ENCODE results near the gene LRFN4.
A peak's percentile ranks its signal among the peaks of the same experiment; 100 is the strongest.

Gene LRFN4

DNA sequence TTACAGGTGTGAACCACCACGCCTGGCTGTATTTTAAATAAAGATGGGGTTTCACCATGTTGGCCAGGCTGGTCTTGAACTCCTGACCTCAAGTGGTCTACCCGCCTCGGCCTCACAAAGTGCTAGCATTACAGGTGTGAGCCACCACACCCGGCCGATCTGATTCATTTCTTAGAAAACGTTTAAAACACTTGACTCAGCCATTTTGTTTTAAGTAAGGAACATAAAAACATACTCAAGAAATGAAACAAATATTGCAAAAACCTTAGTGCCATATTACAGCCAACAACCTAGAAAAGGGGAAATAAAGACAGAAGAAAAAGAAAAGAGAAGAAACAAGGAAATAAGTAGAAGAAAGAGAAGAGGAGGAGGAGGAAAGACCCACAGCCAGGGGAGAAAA is 17.4 kb downstream of the LRFN4 start:
- no peak for DNase-seq

- no peak for DNase-seq
Observed at GRCh38 chr11:66875378-66875777, 18.5 kb downstream of the LRFN4 start.

GRCh38 chr11:66877588-66878385 is 20.9 kb downstream of the LRFN4 start:
- no peak for DNase-seq

DNA sequence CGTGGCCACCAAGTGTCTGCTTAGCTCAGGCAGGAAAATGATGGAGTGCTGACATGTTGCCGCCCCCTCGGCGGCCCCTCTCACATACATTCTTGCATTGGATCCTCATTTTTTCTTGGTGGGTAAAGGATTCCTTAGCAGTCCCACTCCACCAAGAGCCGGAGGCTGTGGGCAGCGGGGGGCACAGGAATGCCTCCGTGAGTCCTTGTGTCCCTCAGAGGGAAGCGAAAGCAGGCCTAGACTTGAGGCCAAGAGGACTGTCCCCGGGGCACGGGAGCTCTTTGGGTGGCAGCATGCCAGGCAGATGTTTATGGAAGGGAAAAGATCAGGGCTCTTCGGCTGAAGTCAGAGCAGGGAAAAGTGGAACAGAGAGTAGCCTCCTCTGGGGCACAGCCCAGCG is 21.6 kb downstream of the LRFN4 start:
- DNase-seq, result no peak

GRCh38 chr11:66879000-66879399 is 22.1 kb downstream of the LRFN4 start:
- DNase-seq, result no peak

GRCh38 chr11:66879583-66879982 is 22.7 kb downstream of the LRFN4 start:
- no peak for DNase-seq

DNA sequence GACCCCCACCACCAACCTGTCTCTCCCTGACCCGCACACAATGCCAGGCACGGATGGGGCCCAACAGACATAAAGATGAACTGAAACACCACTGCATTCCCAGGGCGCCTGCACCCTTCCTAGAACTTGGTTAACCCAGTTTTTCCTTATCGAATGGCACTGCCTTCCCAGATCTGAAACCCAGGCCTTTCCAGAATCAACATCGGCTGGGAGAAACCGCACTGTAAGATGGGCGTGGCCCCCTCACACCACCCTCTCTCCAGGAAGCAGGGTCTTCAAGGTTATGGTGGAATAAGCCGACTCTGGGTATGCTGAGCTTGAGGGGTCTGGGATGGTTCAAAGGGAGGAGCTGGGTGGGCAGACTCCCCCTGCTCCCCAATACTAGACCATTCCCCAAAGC is 23.1 kb downstream of the LRFN4 start:
- DNase-seq, result no peak

DNA sequence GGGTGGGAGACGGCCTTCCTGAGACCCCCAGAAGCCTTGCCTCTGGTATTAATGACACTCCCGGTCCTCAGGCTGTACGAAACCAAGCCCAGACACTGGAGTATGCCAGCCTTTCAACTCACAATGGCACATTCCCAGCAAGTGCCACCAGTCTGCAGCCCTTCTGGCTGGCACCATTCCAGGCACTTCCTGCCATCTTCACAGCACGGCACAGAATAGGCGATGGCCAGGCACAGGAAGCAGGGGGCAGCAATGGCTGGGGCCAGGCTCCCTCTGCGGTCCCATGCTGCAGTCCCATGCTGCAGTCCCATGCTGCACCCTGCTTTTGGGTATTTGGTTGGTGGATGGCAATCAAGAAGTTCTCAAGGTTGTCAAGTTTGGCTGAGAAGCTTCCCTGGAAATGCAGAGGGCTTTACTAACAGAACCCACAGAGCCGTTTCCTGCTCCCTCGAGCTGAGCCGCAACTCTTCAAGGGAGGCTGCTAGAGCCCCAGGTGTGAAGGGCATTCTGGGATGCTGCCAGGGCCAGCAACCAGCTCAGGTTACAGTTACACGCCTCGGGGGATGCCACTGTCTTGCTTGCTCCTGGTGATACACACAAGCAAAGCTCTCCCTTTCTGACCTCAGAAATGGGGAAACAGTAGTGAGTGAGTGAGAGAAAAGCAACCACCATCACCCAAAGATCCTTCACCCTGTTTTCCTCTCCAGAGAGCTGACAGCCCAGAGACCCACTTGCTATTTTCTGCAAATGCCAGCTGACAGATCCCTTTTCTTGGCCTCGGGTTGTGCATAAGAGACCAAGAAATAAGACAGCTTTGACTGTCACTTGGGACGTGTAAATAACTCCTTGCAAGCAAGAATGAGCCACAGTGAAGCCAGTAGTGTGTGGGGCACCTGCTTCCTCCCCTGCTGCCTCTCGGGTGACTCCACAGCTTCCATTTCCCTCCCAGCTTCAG is 23.9 kb downstream of the LRFN4 start:
- no peak for DNase-seq

DNA sequence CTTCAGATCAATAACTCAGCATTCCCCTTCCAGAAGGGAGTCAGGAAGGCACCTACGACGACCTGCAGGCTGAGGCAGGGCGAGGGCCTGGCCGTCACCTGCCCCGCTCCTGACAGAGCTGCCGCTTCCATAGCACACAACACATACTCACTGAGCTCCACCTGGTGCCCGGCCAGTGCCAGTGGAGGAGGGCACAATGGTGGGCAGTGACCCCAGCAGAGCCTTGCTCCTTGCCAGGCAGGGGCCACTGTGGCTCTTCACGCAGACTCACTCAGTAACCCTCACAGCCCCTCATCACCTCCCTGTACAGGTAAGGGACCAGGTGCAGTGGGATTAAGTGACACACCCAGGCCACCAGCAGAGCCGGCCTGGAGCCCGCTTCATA is 24.6 kb downstream of the LRFN4 start:
- DNase-seq, result no peak

DNA sequence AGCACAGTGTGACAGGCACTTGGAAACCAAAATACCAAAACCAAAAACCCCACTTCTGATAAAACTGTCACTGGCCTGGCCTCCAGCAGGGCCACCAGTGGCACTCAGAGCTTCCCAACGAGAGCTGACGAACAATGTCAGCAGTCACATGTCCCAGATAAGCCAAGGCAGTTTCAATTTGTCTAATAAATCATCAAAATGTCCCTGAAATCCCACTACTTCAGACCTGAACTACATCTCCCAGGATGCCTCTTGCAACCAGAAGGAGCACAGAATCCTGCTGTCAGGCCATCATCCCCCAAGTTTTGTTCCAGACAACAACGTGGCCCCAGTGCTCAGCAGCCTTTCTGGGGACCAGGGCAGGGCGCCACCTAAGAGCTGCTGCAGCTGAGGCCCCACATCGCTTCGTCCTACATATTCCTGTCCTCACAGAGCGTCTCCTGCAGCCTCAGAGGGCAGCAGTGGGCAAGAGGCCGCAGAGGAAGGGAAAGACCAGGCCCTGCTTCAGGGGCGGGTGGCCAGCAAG is 25.1 kb downstream of the LRFN4 start:
- no peak for DNase-seq

DNA sequence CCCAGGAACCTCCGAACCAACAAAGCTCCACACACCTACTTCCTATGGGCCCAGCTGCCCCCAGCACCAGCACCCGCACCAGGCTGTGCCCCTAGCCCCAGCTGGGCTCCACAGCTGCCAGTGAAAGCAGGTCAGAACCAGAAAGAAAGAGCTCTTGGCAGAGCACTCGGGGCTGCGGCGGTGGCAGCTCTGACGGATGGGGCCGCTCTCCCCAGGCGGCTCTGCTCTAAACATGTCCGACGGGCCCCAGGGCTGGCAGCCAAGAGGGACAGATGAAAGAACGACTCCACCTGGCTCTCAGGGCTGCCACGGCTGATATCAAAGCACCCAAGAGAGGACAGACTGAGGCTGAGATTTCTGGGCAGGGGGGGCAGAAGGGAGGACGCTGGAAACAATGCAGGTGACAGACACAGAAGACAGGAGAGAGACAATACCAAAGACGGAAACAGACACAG is 25.7 kb downstream of the LRFN4 start:
- no peak for DNase-seq

DNA sequence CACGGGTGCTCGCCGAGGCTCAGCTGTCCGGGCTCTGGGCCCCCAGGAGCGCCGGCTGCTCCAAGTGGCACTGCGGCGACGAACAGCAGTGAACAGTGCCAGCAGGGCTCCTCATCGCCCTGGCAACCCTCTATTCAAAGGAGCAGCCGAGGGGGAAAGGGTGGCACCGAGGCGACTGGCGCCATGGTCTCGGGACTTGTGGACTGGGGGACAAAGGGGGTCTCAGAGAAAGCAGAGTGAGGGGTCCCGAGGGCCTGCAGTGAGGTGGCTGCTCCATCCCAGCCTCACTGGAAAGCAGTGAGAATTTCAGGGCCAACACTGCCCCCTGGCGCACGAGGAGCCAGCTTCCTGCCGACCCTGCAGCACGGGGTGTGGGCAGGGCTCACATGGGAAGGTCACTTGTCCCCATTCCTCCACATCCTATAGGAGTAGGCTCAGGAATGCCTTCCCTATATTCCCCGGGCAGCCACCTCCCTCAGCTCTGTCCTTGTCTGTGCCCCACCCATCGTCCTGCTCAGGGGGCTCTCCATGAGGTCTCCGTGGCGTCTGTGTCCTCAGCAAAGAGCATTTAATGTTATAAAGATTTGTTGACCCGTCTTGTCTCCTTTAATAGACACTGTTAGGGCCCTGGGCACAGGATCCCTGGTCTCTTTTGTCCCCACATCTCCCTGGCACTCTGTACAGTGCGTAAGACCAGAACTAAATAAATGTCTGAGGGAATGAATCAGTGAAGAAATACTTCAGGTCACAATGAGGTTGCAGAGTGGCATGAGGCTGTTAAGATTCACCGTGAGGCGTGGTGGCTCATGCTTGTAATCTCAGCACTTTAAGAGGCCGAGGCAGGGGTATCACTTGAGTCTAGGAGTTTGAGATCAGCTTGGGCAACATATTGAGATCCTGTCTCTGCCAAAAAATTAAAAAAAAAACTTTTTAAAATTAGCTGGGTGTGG is 26.4 kb downstream of the LRFN4 start:
- DNase-seq, result peak; percentile 81

DNA sequence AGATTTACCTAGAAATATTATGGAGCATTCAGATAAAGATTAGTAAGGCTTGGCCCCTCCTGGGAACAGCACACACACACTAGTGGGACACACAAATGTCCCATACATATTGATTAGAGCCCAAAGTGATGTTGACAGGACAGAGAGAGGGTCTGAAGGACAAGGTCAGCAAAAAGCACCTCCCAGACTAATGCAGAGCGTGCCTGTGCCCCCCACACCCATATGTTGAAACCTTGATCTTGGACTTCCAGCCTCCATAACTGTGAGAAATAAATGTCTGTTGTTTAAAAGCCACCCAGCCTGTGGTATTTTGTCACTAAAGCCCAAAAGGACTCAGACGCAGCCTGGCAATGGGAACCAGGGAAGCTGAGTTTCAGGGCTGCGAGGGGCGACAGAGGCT is 27.6 kb downstream of the LRFN4 start:
- no peak for DNase-seq

DNA sequence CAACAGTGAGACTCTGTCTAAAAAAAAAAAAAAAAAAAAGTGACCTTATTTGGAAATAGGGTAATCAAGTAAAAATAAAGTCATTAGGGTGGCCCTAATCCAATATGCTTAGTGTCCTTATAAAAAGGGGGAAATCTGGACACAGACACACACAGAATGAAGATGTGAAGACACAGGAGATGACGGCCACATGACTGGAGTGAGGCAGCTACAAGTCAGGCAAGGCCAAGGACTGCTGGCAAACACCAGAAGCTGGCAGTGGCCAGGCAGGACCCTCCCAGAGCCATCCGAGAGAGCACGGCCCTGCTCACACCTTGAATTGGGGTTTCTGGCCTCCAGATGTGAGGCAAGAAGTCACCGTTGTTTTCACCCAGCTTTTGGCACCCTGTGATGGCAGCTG is 28.6 kb downstream of the LRFN4 start:
- no peak for DNase-seq

- DNase-seq, result no peak
Observed at GRCh38 chr11:66885950-66886440, 29.1 kb downstream of the LRFN4 start.

DNA sequence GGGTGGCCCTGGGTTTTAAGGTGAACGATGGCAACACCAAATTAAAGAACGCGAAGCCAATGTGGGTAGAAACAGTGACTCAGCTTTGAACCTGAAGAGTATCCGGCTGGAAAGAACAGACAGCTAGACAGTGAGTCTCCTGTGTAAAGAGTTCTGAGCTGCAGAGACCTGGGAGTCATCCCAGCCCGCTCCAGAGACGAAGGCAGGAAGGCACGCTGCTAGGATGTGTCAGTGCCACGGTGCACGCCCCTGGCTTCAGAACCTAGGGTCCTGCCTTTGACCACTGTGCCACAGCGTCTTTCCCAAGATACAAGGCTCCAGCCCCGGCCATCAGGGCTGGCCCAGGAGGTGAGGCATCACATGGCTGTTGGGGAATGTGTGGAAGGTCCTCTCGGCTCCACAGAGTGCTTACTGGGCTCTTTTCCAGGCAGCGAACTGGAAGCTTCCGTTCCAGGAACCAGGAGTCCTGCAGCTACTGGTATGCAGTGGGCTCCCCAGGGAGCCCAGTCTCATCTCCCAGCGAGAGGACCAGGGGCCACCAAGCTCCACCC is 29.9 kb downstream of the LRFN4 start:
- no peak for DNase-seq

DNA sequence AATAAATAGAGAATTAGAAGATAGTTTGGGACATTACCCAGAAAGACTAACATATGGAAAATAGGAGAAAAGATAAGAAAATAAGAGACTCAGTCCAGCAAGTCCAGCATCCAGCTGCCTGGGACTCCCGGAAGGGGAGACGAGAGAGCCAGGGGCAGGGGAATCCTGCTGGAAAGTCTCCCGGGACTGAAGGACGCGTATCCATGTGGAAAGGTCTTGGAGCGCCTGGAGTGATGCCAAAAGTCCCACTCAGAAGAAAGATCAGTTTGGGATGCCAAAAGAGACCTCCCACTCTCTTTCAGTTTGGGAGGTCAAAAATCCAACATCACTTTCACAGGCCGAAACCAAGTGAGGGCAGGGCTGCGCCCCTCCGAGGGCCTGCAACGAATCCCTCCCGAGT is 30.7 kb downstream of the LRFN4 start:
- no peak for DNase-seq

DNA sequence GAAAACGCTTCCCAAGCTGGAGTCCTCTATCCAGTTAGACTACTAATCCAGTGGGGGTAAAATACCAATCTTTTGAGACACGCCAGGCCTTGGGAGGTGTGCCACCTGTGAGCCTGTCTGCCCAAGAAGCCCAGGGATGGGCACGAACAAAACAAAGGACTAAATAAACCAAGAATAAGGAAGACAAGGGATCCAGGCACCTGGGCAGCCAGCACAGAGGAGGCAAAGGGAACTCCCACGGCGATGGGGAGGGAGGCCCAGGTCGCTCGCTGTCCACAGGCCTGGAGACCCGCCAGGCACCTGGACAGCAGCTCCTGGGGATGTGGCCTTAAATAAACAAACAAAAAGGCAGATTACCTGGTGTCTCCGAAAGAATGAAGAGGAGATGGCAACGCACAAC is 31.4 kb downstream of the LRFN4 start:
- no peak for DNase-seq

DNA sequence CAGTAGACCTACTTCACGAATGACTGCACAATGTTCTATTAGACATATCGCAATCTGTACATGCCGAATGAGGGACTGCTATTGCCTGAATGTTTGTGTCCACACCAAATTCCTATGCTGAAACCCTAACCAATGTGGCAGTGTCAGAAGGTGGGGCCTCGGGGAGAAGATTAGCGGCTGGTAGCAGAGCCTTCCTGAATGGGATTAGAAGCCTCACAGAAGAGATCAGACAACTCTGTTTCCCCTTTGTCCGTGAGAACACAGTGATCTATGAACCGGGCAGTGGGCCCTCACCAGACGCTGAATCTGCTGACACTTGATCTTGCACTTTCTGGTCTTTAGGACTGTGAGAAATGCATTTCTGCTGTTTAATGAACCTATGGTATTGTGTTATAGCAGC is 33.1 kb downstream of the LRFN4 start:
- no peak for DNase-seq

DNA sequence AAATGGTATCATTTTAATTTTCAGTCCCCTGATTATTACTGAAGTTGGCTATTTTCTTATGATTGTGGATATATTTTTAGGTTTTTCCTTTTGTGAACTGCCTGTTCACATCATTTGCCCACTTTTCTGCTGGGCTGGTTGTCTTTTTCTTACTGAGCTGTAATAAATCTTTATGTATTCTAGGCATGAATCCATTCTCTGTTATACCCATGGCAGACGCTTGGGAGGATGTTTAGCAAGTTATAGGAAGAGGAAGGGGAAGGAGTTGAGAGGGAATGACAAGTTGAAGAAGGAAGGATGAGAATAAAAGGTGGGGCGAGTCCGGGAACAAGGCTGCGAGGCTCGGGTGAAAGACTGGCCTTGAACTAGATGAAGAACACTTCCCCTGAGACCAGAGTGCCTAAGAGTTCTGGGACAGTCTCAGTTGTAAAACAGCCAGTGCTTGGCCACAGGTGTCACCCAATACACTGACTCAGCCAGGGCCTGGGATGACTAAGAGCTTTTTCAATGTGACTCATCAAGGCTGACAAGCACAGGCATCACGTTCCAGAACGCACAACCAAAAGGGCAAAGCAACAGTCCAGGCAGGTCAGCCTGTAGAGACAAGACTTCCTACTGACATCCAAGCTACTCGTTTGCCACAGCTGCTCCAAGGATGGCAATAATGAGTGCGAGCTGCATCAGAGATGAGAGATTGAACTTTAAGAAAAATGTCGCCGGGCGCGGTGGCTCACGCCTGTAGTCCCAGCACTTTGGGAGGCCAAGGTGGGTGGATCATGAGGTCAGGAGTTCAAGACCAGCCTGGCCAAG is 35.2 kb downstream of the LRFN4 start:
- peak; percentile 64 for DNase-seq

GRCh38 chr11:66892911-66893310 is 36.0 kb downstream of the LRFN4 start:
- no peak for DNase-seq
